ENCODE results near the gene RPEL1. TPM values are rescaled to one million over a fixed set of nuclear protein-coding genes. Genes with fewer than 3 reads are reported as not detected.
"Not testable (repeated sequence)": the region's sequence is repeated elsewhere in the genome, so short reads cannot be mapped to it uniquely, and the experiment has no call there.

Gene RPEL1
- total RNA-seq = not detected
- long read RNA-seq = 0 reads

DNA sequence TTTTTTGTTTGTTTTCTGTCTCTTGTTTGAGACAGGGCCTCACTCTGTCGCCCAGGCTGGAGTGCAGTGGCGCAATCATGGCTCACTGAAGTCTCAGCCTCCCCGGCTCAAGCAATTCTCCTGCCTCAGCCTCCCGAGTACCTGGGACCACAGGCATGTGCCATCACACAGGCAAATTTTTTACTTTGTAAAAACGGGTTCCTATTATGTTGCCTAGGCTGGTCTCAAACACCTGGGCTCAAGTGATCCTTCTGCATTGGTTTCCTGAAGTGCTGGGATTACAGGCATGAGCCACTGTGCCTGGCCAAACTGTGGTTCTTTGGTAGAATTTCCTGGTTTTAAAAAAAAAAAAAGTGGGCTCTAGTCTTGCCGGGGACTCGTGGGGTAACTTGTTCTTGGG, at the start of gene RPEL1:
TSS of gene RPEL1 (plus strand) at position 301 of the 400 bp plus-strand sequence. CDS start 110 bp downstream, outside the sequence.
- H3K9me3 ChIP-seq, H3K27ac ChIP-seq, ATAC-seq, DNase-seq, H3K36me3 ChIP-seq, H3K27me3 ChIP-seq, H3K4me3 ChIP-seq: not testable (repeated sequence)
- intact Hi-C loops (cut with DNase I) = loop anchor here (10.0 kb wide), 1 partner anchor 331 kb away; the partner anchor contains the start of gene CNNM2
- H3K4me1 ChIP-seq = peaks cover 16% of the 10 kb centered on the region

DNA sequence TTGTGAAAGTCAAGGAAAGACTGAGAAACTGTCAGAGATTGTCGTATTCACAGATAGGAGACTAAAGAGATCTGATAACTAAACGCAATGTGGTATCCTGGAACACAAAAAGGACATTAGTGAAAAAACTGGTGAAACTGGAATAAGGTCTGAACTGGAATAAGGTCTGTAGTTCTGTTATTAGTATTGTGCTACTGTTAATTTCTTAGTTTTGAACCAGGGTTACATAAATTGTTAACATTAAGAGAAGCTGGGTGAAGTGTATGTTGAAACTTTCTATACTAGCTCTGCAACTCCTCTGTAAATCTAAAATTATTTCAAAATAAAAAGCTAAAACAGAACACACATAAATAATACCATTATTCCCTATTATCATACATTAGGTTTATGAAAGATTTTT, 49.2 kb upstream of the RPEL1 start:
- DNase-seq (no peak), ATAC-seq (no peak)
- no peaks in the 10 kb centered on the region for H3K36me3 ChIP-seq
- peaks cover 28% of the 10 kb centered on the region for H3K4me1 ChIP-seq
- TF ChIP-seq, protein P1, sequence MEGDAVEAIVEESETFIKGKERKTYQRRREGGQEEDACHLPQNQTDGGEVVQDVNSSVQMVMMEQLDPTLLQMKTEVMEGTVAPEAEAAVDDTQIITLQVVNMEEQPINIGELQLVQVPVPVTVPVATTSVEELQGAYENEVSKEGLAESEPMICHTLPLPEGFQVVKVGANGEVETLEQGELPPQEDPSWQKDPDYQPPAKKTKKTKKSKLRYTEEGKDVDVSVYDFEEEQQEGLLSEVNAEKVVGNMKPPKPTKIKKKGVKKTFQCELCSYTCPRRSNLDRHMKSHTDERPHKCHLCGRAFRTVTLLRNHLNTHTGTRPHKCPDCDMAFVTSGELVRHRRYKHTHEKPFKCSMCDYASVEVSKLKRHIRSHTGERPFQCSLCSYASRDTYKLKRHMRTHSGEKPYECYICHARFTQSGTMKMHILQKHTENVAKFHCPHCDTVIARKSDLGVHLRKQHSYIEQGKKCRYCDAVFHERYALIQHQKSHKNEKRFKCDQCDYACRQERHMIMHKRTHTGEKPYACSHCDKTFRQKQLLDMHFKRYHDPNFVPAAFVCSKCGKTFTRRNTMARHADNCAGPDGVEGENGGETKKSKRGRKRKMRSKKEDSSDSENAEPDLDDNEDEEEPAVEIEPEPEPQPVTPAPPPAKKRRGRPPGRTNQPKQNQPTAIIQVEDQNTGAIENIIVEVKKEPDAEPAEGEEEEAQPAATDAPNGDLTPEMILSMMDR (IDR thresholded peaks at IDR 0.05) = no peak
- H3K27ac ChIP-seq = peak overlapping the region; percentile 51
- intact Hi-C loops (cut with DNase I) = no loop called here
- no peak overlapping the region for H3K4me3 ChIP-seq
- no peaks in the 10 kb centered on the region for H3K9me3 ChIP-seq
- no peaks in the 10 kb centered on the region for H3K27me3 ChIP-seq

DNA sequence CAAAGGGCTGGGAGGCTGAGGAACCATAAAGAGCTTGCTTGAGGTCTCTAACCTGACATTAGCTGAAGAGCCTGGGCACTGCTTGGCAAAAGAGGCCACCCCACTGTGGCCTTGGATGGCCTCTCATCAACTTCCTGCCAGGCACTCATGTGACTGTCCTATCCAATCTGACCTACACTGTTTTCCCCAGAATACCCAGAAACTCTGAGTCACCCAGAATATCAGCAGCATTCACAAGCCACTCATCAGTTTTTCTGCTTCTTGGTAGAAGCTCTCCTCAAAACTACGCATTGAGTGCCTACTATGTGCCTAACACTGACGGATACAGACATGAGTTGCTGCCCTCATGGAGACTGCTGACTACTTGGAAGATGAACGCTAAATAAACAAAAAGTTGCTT, 48.5 kb upstream of the RPEL1 start:
- Histone ChIP-seq H3K27ac (peak overlapping the region; percentile 51), H3K27me3 (no peaks in the 10 kb centered on the region), H3K36me3 (no peaks in the 10 kb centered on the region), H3K9me3 (no peaks in the 10 kb centered on the region), H3K4me1 (peaks cover 21% of the 10 kb centered on the region), H3K4me3 (no peak overlapping the region)
- intact Hi-C loops (cut with DNase I) = no loop called here
- DNase-seq = no peak
- peak; percentile 68 for ATAC-seq
- TF ChIP-seq, protein P1 (IDR thresholded peaks at IDR 0.05) = no peak

DNA sequence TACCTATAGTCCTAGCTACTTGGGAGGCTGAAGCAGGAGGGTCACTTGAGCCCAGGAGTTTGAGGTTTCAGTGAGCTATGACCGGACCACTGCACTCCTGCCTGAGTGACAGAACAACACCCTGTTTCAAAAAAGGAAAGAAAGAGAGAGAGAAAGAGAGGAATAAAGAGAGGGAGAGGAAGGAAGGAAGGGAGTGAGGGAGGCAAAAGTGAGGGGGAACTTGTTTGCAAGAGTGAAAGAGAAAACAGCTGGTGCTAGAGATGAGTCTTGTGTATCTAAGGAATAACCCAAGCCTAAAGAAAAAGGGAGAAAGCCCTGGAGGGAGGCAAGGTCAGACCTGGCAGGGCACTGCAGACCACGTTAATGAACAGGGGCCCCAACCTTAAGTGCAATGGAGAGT, 47.8 kb upstream of the RPEL1 start:
- ATAC-seq = no peak
- peak overlapping the region; percentile 51 for H3K27ac ChIP-seq
- H3K9me3 ChIP-seq = no peaks in the 10 kb centered on the region
- no peak for DNase-seq
- no peak overlapping the region for H3K4me3 ChIP-seq
- peaks cover 21% of the 10 kb centered on the region for H3K4me1 ChIP-seq
- no peaks in the 10 kb centered on the region for H3K27me3 ChIP-seq
- no peaks in the 10 kb centered on the region for H3K36me3 ChIP-seq
- TF ChIP-seq, protein P1 (IDR thresholded peaks at IDR 0.05) = no peak
- intact Hi-C loops (cut with DNase I) = no loop called here

DNA sequence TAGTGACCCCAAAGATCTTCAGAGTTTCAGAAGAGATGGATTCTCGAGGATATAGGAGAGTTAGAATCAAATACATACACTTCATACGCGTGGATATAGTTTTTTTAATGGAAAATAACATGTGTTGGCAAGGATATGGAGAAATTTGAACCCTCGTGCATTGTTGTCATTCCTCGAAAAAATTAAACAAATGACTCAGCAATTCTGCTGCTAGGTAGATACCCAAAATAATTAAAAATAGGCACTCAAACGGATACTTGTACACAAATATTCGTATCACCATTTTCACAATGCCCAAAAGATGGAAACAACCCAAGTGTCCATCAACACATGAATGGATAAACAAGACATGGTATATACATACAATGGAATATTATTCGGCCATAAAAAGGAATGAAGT, 47.0 kb upstream of the RPEL1 start:
- TF ChIP-seq, protein P1 (IDR thresholded peaks at IDR 0.05) = no peak
- H3K27ac ChIP-seq = no peak overlapping the region
- H3K4me1 ChIP-seq = peaks cover 17% of the 10 kb centered on the region
- no peaks in the 10 kb centered on the region for H3K36me3 ChIP-seq
- intact Hi-C loops (cut with DNase I) = no loop called here
- ATAC-seq (no peak), DNase-seq (no peak)
- H3K4me3 ChIP-seq = no peak overlapping the region
- H3K9me3 ChIP-seq = no peaks in the 10 kb centered on the region
- no peaks in the 10 kb centered on the region for H3K27me3 ChIP-seq

DNA sequence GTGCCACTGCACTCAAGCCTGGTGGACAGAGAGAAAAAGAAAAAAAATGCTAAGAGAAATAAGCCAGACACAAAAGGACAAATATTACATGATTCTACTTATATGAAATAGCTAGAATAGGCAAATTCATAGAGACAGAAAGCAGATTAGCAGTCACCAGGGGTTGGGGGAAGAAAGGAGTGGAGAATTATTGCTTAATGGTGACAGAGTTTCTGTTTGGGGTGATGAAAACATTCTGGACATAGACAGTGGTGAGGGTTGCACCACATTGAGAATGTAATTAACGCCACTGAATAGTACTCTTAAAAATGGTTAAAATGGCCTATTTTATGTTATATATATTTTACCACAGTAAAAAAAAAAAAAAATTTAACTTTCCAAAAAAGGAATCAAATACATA, 46.2 kb upstream of the RPEL1 start:
- no peak overlapping the region for H3K27ac ChIP-seq
- no peak overlapping the region for H3K4me3 ChIP-seq
- TF ChIP-seq, protein P1 (IDR thresholded peaks at IDR 0.05) = no peak
- DNase-seq (no peak), ATAC-seq (peak; percentile 62)
- H3K36me3 ChIP-seq = no peaks in the 10 kb centered on the region
- no peaks in the 10 kb centered on the region for H3K9me3 ChIP-seq
- intact Hi-C loops (cut with DNase I) = no loop called here
- peaks cover 12% of the 10 kb centered on the region for H3K4me1 ChIP-seq
- H3K27me3 ChIP-seq = no peaks in the 10 kb centered on the region

All from upper lobe of right lung (tissue), 1 donor.